Activated naive CD8-positive, alpha-beta T cell treated with anti-CD3 and anti-CD28 coated beads, Interleukin-2, amount 50 U/mL, for 24 hours (primary cell): ENCODE data around the gene D2HGDH.

Experiments used
- ATAC-seq: fragments of 150-1000 bp; cut with Tn5 transposase; one replicate; pipeline ENCODE4 v1.10.0; 2021
- DNase-seq: peaks from one replicate; pipeline ENCODE4 v3.0.0; 2021
- H3K27ac Mint-ChIP-seq: one replicate; pipeline ENCODE4 v1.8.0; 2021; ENCODE audit warnings: mild to moderate bottlenecking, mixed read lengths
- H3K27me3 Mint-ChIP-seq: one replicate; pipeline ENCODE4 v1.8.0; 2021; ENCODE audit warnings: mixed read lengths
- H3K36me3 Mint-ChIP-seq: one replicate; pipeline ENCODE4 v1.8.0; 2021; ENCODE audit warnings: low read depth, mixed read lengths
- H3K4me1 Mint-ChIP-seq: one replicate; pipeline ENCODE4 v1.8.0; 2021; ENCODE audit warnings: mixed read lengths
- H3K4me3 Mint-ChIP-seq: one replicate; pipeline ENCODE4 v1.8.0; 2021; ENCODE audit warnings: mild to moderate bottlenecking, moderate library complexity, mixed read lengths
- H3K9me3 Mint-ChIP-seq: one replicate; pipeline ENCODE4 v1.8.0; 2021; ENCODE audit warnings: mixed read lengths

D2HGDH gene

GRCh38 chr2:241763551-241764274 is 29.3 kb downstream of the D2HGDH start:
- H3K27me3 Mint-ChIP-seq: no peaks in the 10 kb centered on the region
- peaks cover 22% of the 10 kb centered on the region for H3K4me1 Mint-ChIP-seq
- peak overlapping the region; percentile 66 for H3K27ac Mint-ChIP-seq
- ATAC-seq (no peak), DNase-seq (no peak)
- peaks cover 19% of the 10 kb centered on the region for H3K36me3 Mint-ChIP-seq
- peaks cover 5% of the 10 kb centered on the region for H3K9me3 Mint-ChIP-seq
- no peak overlapping the region for H3K4me3 Mint-ChIP-seq

GRCh38 chr2:241764275-241765241 is 30.1 kb downstream of the D2HGDH start:
- ATAC-seq (no peak), DNase-seq (no peak)
- H3K4me1 Mint-ChIP-seq: peaks cover 22% of the 10 kb centered on the region

GRCh38 chr2:241767464-241768250 is 33.2 kb downstream of the D2HGDH start:
- H3K4me1 Mint-ChIP-seq: peaks cover 29% of the 10 kb centered on the region
- no peaks in the 10 kb centered on the region for H3K9me3 Mint-ChIP-seq
- H3K27me3 Mint-ChIP-seq: no peaks in the 10 kb centered on the region
- H3K36me3 Mint-ChIP-seq: peaks cover under 1% of the 10 kb centered on the region
- no peak overlapping the region for H3K4me3 Mint-ChIP-seq
- no peak overlapping the region for H3K27ac Mint-ChIP-seq
- ATAC-seq (no peak), DNase-seq (no peak)

More at GRCh38 chr2:241764275-241765241, 30.1 kb downstream of the D2HGDH start:
- peaks cover 13% of the 10 kb centered on the region for H3K36me3 Mint-ChIP-seq
- H3K4me3 Mint-ChIP-seq: no peak overlapping the region
- H3K9me3 Mint-ChIP-seq: peaks cover 5% of the 10 kb centered on the region
- no peak overlapping the region for H3K27ac Mint-ChIP-seq
- no peaks in the 10 kb centered on the region for H3K27me3 Mint-ChIP-seq

- H3K27ac Mint-ChIP-seq: no peak overlapping the region
Measured at GRCh38 chr2:241768251-241768711, 33.9 kb downstream of the D2HGDH start.

GRCh38 chr2:241768850-241769249 is 34.4 kb downstream of the D2HGDH start:
- Mint-ChIP-seq H3K27ac (no peak overlapping the region), H3K9me3 (no peaks in the 10 kb centered on the region), H3K4me3 (no peak overlapping the region), H3K36me3 (no peaks in the 10 kb centered on the region), H3K27me3 (no peaks in the 10 kb centered on the region), H3K4me1 (peaks cover 18% of the 10 kb centered on the region)
- DNase-seq: peak; percentile 1
- no peak for ATAC-seq

More at GRCh38 chr2:241768251-241768711, 33.9 kb downstream of the D2HGDH start:
- Mint-ChIP-seq H3K27me3 (no peaks in the 10 kb centered on the region), H3K9me3 (no peaks in the 10 kb centered on the region), H3K4me1 (peaks cover 24% of the 10 kb centered on the region), H3K4me3 (no peak overlapping the region), H3K36me3 (no peaks in the 10 kb centered on the region)
- ATAC-seq (no peak), DNase-seq (no peak)

- Mint-ChIP-seq H3K4me1 (peaks cover 13% of the 10 kb centered on the region), H3K36me3 (no peaks in the 10 kb centered on the region)
- no peak for DNase-seq
Measured at GRCh38 chr2:241769819-241770184, 35.4 kb downstream of the D2HGDH start.

GRCh38 chr2:241770185-241770935 is 35.9 kb downstream of the D2HGDH start:
- Mint-ChIP-seq H3K9me3 (no peaks in the 10 kb centered on the region), H3K27me3 (no peaks in the 10 kb centered on the region), H3K4me1 (peaks cover 13% of the 10 kb centered on the region), H3K4me3 (no peak overlapping the region), H3K27ac (no peak overlapping the region), H3K36me3 (no peaks in the 10 kb centered on the region)
- ATAC-seq (no peak), DNase-seq (peak; percentile 1)

More at GRCh38 chr2:241769819-241770184, 35.4 kb downstream of the D2HGDH start:
- Mint-ChIP-seq H3K27me3 (no peaks in the 10 kb centered on the region), H3K4me3 (no peak overlapping the region), H3K9me3 (no peaks in the 10 kb centered on the region), H3K27ac (no peak overlapping the region)
- ATAC-seq: no peak

- H3K9me3 Mint-ChIP-seq: no peaks in the 10 kb centered on the region
- H3K27me3 Mint-ChIP-seq: no peaks in the 10 kb centered on the region
- H3K36me3 Mint-ChIP-seq: no peaks in the 10 kb centered on the region
- DNase-seq: no peak
- ATAC-seq: no peak
- H3K4me1 Mint-ChIP-seq: peaks cover 13% of the 10 kb centered on the region
- H3K27ac Mint-ChIP-seq: no peak overlapping the region
- no peak overlapping the region for H3K4me3 Mint-ChIP-seq
Measured at GRCh38 chr2:241770936-241771285, 36.5 kb downstream of the D2HGDH start.

- H3K9me3 Mint-ChIP-seq: no peaks in the 10 kb centered on the region
- peak overlapping the region; percentile 55 for H3K27ac Mint-ChIP-seq
- no peaks in the 10 kb centered on the region for H3K27me3 Mint-ChIP-seq
- peak; percentile 11 for ATAC-seq
- peak; percentile 4 for DNase-seq
- H3K36me3 Mint-ChIP-seq: no peaks in the 10 kb centered on the region
- peak overlapping the region; percentile 35 for H3K4me3 Mint-ChIP-seq
- peaks cover 13% of the 10 kb centered on the region for H3K4me1 Mint-ChIP-seq
Measured at GRCh38 chr2:241771286-241772062, 37.0 kb downstream of the D2HGDH start.

- H3K36me3 Mint-ChIP-seq: no peaks in the 10 kb centered on the region
- ATAC-seq: no peak
- H3K4me3 Mint-ChIP-seq: peak overlapping the region; percentile 35
- H3K9me3 Mint-ChIP-seq: no peaks in the 10 kb centered on the region
- H3K27me3 Mint-ChIP-seq: no peaks in the 10 kb centered on the region
- DNase-seq: no peak
- H3K4me1 Mint-ChIP-seq: peaks cover 13% of the 10 kb centered on the region
- H3K27ac Mint-ChIP-seq: peak overlapping the region; percentile 55
Measured at GRCh38 chr2:241772063-241772499, 37.7 kb downstream of the D2HGDH start.

- no peak overlapping the region for H3K4me3 Mint-ChIP-seq
- peak; percentile 1 for DNase-seq
- H3K27me3 Mint-ChIP-seq: no peaks in the 10 kb centered on the region
- peaks cover 13% of the 10 kb centered on the region for H3K4me1 Mint-ChIP-seq
- no peaks in the 10 kb centered on the region for H3K9me3 Mint-ChIP-seq
- no peak for ATAC-seq
- H3K36me3 Mint-ChIP-seq: no peaks in the 10 kb centered on the region
- H3K27ac Mint-ChIP-seq: no peak overlapping the region
Measured at GRCh38 chr2:241773511-241774418, 39.3 kb downstream of the D2HGDH start.

- ATAC-seq: no peak
- no peak overlapping the region for H3K4me3 Mint-ChIP-seq
- H3K4me1 Mint-ChIP-seq: peaks cover 13% of the 10 kb centered on the region
- DNase-seq: peak; percentile 1
- no peaks in the 10 kb centered on the region for H3K36me3 Mint-ChIP-seq
- H3K27me3 Mint-ChIP-seq: peaks cover 2% of the 10 kb centered on the region
- H3K9me3 Mint-ChIP-seq: no peaks in the 10 kb centered on the region
- H3K27ac Mint-ChIP-seq: no peak overlapping the region
Measured at GRCh38 chr2:241774419-241775222, 40.2 kb downstream of the D2HGDH start.
